ENCODE data around the gene CAPZA1. TPM values are rescaled to one million over a fixed set of nuclear protein-coding genes. Genes with fewer than 3 reads are reported as not detected.

CAPZA1 gene
- total and polyA plus RNA-seq, 2 of the 8 experiments (the other 6 are each of a cell fraction or from before 2014, with no cell fraction given): 48.9 to 107 TPM

- no peak overlapping the region for H4K91ac ChIP-seq (replicated peaks; ENCODE audit: insufficient read length, low read length)
- H2BK15ac ChIP-seq (ENCODE audit: low read length): no peak overlapping the region
- no peak overlapping the region for H3K9ac ChIP-seq (replicated peaks in 1 of 4; ENCODE audit: extremely low read depth in 1 of 4, low read depth in 3 of 4, low read length in 3 of 4)
- no peak overlapping the region for H3K4me3 ChIP-seq (ENCODE audit: extremely low read depth in 1 of 4, insufficient read depth in 2 of 4, low read depth in 3 of 4, low read length in 4 of 4)
- no peaks in the 10 kb centered on the region for H3K23me2 ChIP-seq (ENCODE audit: low read depth, low read length)
- POLR2A ChIA-PET (ENCODE audit: partially characterized antibody): interaction anchor here (1.3 to 1.5 kb wide), 2 partner anchors 9 to 37 kb away, joined by 3 to 5 read pairs; partner anchors contain the start of gene MOV10
- no peak for FAIRE-seq
- no peak overlapping the region for H3K23ac ChIP-seq (ENCODE audit: insufficient read length)
- no peak overlapping the region for H4K5ac ChIP-seq (ENCODE audit: insufficient read length, low read depth, low read length)
- H3K4me1 ChIP-seq (replicated peaks in 1 of 4; ENCODE audit: control insufficient read depth in 3 of 4, insufficient read depth in 4 of 4, low read length in 3 of 4): no peaks in the 10 kb centered on the region
- no peak overlapping the region for H3K18ac ChIP-seq (ENCODE audit: extremely low read depth, low read length)
- no peak for DNase-seq (ENCODE audit: low read depth in 1 of 2, low spot score in 2 of 2)
- no peak overlapping the region for H4K8ac ChIP-seq (ENCODE audit: extremely low read depth, insufficient read depth, low read length)
- no peak overlapping the region for H3K4ac ChIP-seq (replicated peaks; ENCODE audit: insufficient read length, low read depth, low read length)
- H3K27ac ChIP-seq (ENCODE audit: low read depth, low read length): no peak overlapping the region
- peaks cover 0 to 4% (median 0%) of the 10 kb centered on the region in 4 experiments; a peak in 2 of 8 replicates for H3K36me3 ChIP-seq (ENCODE audit: control insufficient read depth in 2 of 4, insufficient read depth in 4 of 4, low read length in 3 of 4)
- H2AFZ ChIP-seq (ENCODE audit: low read length): no peak overlapping the region
- H3K79me2 ChIP-seq (ENCODE audit: control insufficient read depth in 1 of 2, insufficient read depth in 2 of 2, low read length in 2 of 2): peaks cover 5 to 80% of the 10 kb centered on the region in 2 experiments; a peak in 3 of 4 replicates
- no peak overlapping the region for H2AK5ac ChIP-seq (ENCODE audit: low read depth, low read length)
- H2BK5ac ChIP-seq (ENCODE audit: low read depth, low read length): no peak overlapping the region
- no peak overlapping the region for H3K56ac ChIP-seq (replicated peaks; ENCODE audit: insufficient read length, low read depth, low read length)
- CTCF ChIA-PET (ENCODE audit: partially characterized antibody): interaction anchor here (0.9 to 1.9 kb wide), 3 partner anchors 9 to 96 kb away, joined by 3 to 5 read pairs (median 5); no protein-coding TSS in a partner anchor
- no peak overlapping the region for H3K4me2 ChIP-seq (ENCODE audit: insufficient read depth in 1 of 2, low read depth in 2 of 2, low read length in 2 of 2)
- no peaks in the 10 kb centered on the region for H3K9me3 ChIP-seq (ENCODE audit: insufficient read depth in 2 of 2, low read depth in 1 of 2, low read length in 1 of 2)
- WGBS, 2 experiments (ENCODE audit: extremely low coverage in 1 of 2, insufficient coverage in 1 of 2, insufficient read length in 1 of 2, insufficient replicate concordance in 2 of 2, low coverage in 1 of 2, low lambda C conversion rate in 2 of 2, missing lambda C conversion rate in 1 of 2): 86% methylated on average over 1 of the region's 1 CpG; no CpG with 5 or more reads in 1 of the 2 experiments
- H2BK120ac ChIP-seq (replicated peaks; ENCODE audit: low read depth, low read length): no peak overlapping the region
- peaks cover 1 to 7% of the 10 kb centered on the region in 2 experiments for H4K20me1 ChIP-seq (replicated peaks in 1 of 2; ENCODE audit: control insufficient read depth in 1 of 2, insufficient read depth in 2 of 2, low read length in 2 of 2)
- no peak overlapping the region for H3K14ac ChIP-seq (ENCODE audit: insufficient read length)
- no peak overlapping the region for H2BK20ac ChIP-seq (ENCODE audit: low read length)
- H2BK12ac ChIP-seq (ENCODE audit: low read depth, low read length): no peak overlapping the region
- no peaks in the 10 kb centered on the region; the same call in 1 of the 2 replicates for H3K79me1 ChIP-seq (ENCODE audit: low read depth, low read length)
- no peaks in the 10 kb centered on the region for H3K27me3 ChIP-seq (replicated peaks in 1 of 4; ENCODE audit: control insufficient read depth in 3 of 4, extremely low read depth in 1 of 4, insufficient read depth in 3 of 4, low read length in 3 of 4)
- TF ChIP-seq NRF1 (IDR thresholded peaks at IDR 0.05; ENCODE audit: low read depth, low read length): no peak
- TF ChIP-seq RFX5 (IDR thresholded peaks at IDR 0.05; ENCODE audit: borderline replicate concordance, low read depth, low read length): no peak
- TF ChIP-seq CTBP2 (IDR thresholded peaks at IDR 0.05; ENCODE audit: borderline replicate concordance, insufficient read depth, insufficient read length, low read length): no peak
- no peak for TF ChIP-seq SIRT6 (IDR thresholded peaks at IDR 0.05; ENCODE audit: low read length)
- TF ChIP-seq CBX8 (IDR thresholded peaks at IDR 0.05; ENCODE audit: borderline replicate concordance, low read depth, low read length): no peak
- TF ChIP-seq TCF12 (IDR thresholded peaks at IDR 0.05; ENCODE audit: low read depth, low read length): no peak
- TF ChIP-seq SP1 (IDR thresholded peaks at IDR 0.05; ENCODE audit: low read depth, low read length): no peak
- TF ChIP-seq CTCF (IDR thresholded peaks at IDR 0.05; ENCODE audit: control extremely low read depth in 1 of 3, insufficient read depth in 1 of 3, low read depth in 1 of 3, low read length in 3 of 3): no peak
Observed at GRCh38 chr1:112638110-112638428, 18.4 kb downstream of the CAPZA1 start.
